Measurements from ENCODE around the gene GJA5. TPM values are rescaled to one million over a fixed set of nuclear protein-coding genes. Genes with fewer than 3 reads are reported as not detected.

Gene GJA5
- total and polyA plus RNA-seq, 8 donors: 67.6 to 109 (median 83.2) TPM

DNA sequence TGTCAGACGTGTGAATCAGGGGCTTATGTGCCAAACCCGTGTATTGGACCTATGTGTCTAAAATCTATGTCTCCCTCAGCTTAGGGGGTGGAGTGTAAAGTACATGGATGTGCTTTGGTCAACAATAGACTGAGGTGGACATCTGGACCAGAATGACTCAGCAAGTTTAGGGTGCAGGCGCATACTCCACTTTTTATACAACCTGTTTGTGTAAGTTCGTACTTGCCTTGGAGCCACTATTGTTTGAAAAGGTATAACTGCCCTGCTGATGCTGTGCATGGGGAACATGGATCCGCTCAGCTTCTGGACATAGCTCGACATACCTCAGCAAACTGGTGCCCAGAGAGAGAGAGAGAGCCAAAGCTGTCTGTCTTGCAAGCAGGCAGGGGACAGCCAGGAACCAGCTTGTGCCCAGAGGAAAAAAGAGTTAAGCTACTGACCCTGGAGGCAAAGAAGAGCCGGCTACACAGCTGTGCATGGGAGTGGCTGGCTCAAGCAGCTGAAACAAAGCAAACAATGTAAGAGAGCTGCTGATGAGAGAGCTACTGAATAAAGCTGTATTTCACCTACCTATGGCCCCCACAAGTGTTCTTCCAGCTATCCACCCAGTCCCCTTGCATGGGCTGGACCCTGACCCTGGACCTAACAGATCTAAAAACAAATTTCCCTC lies 41.2 kb downstream of the GJA5 start:
- Histone ChIP-seq H3K9me3 (no peaks in the 10 kb centered on the region), H3K36me3 (no peaks in the 10 kb centered on the region), H3K4me3 (no peak overlapping the region), H3K4me1 (no peaks in the 10 kb centered on the region), H3K27me3 (no peaks in the 10 kb centered on the region), H3K27ac (no peak overlapping the region)
- ATAC-seq (no peak), DNase-seq (no peak)
- TF ChIP-seq, protein P1, sequence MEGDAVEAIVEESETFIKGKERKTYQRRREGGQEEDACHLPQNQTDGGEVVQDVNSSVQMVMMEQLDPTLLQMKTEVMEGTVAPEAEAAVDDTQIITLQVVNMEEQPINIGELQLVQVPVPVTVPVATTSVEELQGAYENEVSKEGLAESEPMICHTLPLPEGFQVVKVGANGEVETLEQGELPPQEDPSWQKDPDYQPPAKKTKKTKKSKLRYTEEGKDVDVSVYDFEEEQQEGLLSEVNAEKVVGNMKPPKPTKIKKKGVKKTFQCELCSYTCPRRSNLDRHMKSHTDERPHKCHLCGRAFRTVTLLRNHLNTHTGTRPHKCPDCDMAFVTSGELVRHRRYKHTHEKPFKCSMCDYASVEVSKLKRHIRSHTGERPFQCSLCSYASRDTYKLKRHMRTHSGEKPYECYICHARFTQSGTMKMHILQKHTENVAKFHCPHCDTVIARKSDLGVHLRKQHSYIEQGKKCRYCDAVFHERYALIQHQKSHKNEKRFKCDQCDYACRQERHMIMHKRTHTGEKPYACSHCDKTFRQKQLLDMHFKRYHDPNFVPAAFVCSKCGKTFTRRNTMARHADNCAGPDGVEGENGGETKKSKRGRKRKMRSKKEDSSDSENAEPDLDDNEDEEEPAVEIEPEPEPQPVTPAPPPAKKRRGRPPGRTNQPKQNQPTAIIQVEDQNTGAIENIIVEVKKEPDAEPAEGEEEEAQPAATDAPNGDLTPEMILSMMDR (IDR thresholded peaks at IDR 0.05): no peak
- intact Hi-C loops (cut with DNase I): no loop called here

DNA sequence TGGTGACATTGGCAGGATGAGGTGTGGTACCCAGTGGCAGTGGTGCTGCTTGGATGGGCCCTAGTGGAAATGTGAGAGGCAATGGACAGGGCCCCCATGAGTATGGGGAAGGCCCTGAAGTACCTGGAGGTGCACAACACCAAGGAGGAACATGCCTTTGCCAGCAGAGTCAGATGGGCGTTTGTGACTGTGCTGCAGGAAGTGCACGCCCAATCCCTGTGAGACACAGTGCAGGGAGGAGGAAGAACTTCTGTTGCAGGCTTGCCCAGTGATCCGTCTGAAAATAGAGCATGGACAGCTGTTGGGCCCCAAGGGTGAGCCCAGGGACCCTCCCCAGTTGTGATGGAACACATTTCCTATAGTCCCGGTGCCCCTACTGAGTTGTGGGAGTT lies 42.7 kb downstream of the GJA5 start:
- Histone ChIP-seq H3K27me3 (no peaks in the 10 kb centered on the region), H3K36me3 (no peaks in the 10 kb centered on the region), H3K27ac (no peak overlapping the region), H3K9me3 (no peaks in the 10 kb centered on the region), H3K4me3 (no peak overlapping the region), H3K4me1 (no peaks in the 10 kb centered on the region)
- TF ChIP-seq, protein P1 (IDR thresholded peaks at IDR 0.05): no peak
- intact Hi-C loops (cut with DNase I): no loop called here
- ATAC-seq (peak; percentile 26), DNase-seq (no peak)

DNA sequence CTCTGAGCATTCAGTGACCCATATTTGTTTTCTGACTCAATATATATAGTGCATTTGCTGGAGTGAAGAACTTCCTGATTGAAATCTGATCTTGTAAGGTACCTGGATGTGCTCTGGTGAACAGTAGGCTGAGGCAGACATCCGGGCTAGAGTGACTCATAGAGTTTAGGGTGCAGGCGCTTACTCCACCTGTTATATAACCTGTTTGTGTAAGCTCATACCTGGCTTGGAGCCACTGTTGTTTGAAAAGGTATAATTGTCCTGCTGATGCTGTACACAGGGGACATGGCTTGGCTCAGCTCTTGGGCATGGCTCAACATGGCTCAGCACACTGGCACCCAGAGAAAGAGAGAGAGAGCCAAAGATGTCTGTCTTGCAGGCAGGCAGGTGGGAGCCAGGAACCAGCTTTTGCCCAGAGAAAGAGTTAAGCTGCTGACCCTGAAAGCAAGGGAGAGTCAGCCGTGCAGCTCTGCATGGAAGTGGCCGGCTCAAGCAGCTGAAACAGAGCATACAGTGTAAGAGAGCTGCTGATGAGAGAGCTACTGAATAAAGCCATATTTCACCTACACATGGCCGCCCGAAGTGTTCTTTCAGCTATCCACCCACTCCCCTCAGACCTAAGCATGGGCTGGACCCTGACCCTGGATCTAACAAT lies 43.2 kb downstream of the GJA5 start:
- Histone ChIP-seq H3K27me3 (no peaks in the 10 kb centered on the region), H3K4me3 (no peak overlapping the region), H3K4me1 (no peaks in the 10 kb centered on the region), H3K36me3 (no peaks in the 10 kb centered on the region), H3K9me3 (no peaks in the 10 kb centered on the region), H3K27ac (no peak overlapping the region)
- TF ChIP-seq, protein P1 (IDR thresholded peaks at IDR 0.05): no peak
- ATAC-seq: peak; percentile 86
- DNase-seq: peak in 2 of 4 donors; percentile 16 to 39
- intact Hi-C loops (cut with DNase I): no loop called here

DNA sequence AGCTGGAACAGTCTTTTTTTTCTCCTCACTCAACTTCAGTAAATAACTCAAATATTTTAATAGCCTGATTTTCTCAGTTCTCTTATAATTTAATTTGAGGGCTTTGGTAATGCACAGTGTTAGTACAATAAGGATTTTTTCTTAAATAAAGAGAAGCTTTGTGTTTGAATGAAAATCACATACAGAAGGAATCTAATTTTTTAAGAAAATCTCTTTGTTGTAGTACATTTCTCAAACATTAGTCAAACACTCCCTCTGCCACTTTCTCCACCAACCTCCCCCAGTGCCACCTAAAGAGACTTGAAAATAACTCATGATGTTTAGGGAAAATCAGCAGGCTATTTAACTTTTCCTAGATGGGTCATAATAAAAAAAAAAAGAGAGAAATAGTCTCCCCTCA lies 47.8 kb downstream of the GJA5 start:
- Histone ChIP-seq H3K4me3 (no peak overlapping the region), H3K27me3 (no peaks in the 10 kb centered on the region), H3K9me3 (no peaks in the 10 kb centered on the region), H3K36me3 (no peaks in the 10 kb centered on the region), H3K27ac (no peak overlapping the region), H3K4me1 (no peaks in the 10 kb centered on the region)
- DNase-seq: no peak
- ATAC-seq: no peak
- TF ChIP-seq, protein P1 (IDR thresholded peaks at IDR 0.05): no peak
- intact Hi-C loops (cut with DNase I): no loop called here

Other genes with a start within 250 kb of the GJA5 start
- 10 to 100 TPM; 17.6 to 22.8 TPM for gene BCL9, start 219.1 kb downstream of the GJA5 start, total RNA-seq
- 10 to 100 TPM; 36.1 to 44.6 (median 40.5) TPM for gene BCL9, start 219.1 kb downstream of the GJA5 start, polyA plus RNA-seq (ENCODE audit: insufficient read length in 6 of 6)
- gene ACP6, start 90.1 kb downstream of the GJA5 start, total RNA-seq: 10 to 100 TPM; 14.1 to 15.3 TPM
- 10 to 100 TPM; 20.8 to 25.2 (median 23.5) TPM for gene ACP6, start 90.1 kb downstream of the GJA5 start, polyA plus RNA-seq (ENCODE audit: insufficient read length in 6 of 6)
- not detected for gene GJA8, start 142.2 kb upstream of the GJA5 start, total RNA-seq
- gene GJA8, start 142.2 kb upstream of the GJA5 start, polyA plus RNA-seq (ENCODE audit: insufficient read length in 6 of 6): not detected
- gene GPR89B, start 167.8 kb upstream of the GJA5 start, total RNA-seq: 10 to 100 TPM; 14.2 to 14.5 TPM
- 10 to 100 TPM; 19.8 to 28.3 (median 24.3) TPM for gene GPR89B, start 167.8 kb upstream of the GJA5 start, polyA plus RNA-seq (ENCODE audit: insufficient read length in 6 of 6)

Data from left lung (tissue), 10 donors.